ENCODE measurements around the gene PTPN22.

Gene PTPN22

GRCh38 chr1:113800487-113800886, 71.0 kb downstream of the PTPN22 start:
- H4K8ac ChIP-seq (ENCODE audit: low read depth, low read length): no peak overlapping the region
- no peak for DNase-seq (ENCODE audit: low spot score)
- no peak overlapping the region for H3K4ac ChIP-seq (ENCODE audit: low read length)
- no peak overlapping the region for H2BK15ac ChIP-seq (ENCODE audit: low read length)
- no CpG with 5 or more reads among the region's 3 CpGs for WGBS, 2 donors (ENCODE audit: extremely low coverage in 2 of 2, insufficient read length in 2 of 2, insufficient replicate concordance in 1 of 2)
- no peaks in the 10 kb centered on the region for H3K4me1 ChIP-seq (ENCODE audit: control insufficient read depth in 2 of 2, insufficient read depth in 1 of 2, low read depth in 1 of 2, low read length in 2 of 2)
- no peak overlapping the region for H2BK5ac ChIP-seq (ENCODE audit: low read length)
- H3K14ac ChIP-seq (ENCODE audit: low read length): no peak overlapping the region
- H3K9me3 ChIP-seq (replicated peaks in 1 of 2; ENCODE audit: control insufficient read depth in 2 of 2, insufficient read depth in 1 of 2, low read depth in 1 of 2, low read length in 2 of 2): peaks cover 0 to 20% of the 10 kb centered on the region in 2 donors
- no peak overlapping the region for H2AK5ac ChIP-seq (ENCODE audit: low read depth, low read length)
- H3K27me3 ChIP-seq (ENCODE audit: control insufficient read depth in 3 of 3, insufficient read depth in 3 of 3, low read depth in 1 of 3, low read length in 3 of 3): no peaks in the 10 kb centered on the region
- no peak overlapping the region for H2AFZ ChIP-seq (ENCODE audit: low read length)
- H3K18ac ChIP-seq (ENCODE audit: low read length): no peak overlapping the region
- no peaks in the 10 kb centered on the region for H3K79me1 ChIP-seq (ENCODE audit: low read depth, low read length)
- H3K4me3 ChIP-seq (ENCODE audit: low read length in 2 of 2): no peak overlapping the region
- H3K36me3 ChIP-seq (replicated peaks in 1 of 2; ENCODE audit: control insufficient read depth in 2 of 2, insufficient read depth in 2 of 2, low read length in 2 of 2): peaks cover 5 to 35% of the 10 kb centered on the region in 2 donors
- H3K23ac ChIP-seq (ENCODE audit: low read depth, low read length, poor library complexity): no peak overlapping the region
- no peak overlapping the region for H4K91ac ChIP-seq (ENCODE audit: low read depth, low read length, poor library complexity)
- H3K27ac ChIP-seq (replicated peaks; ENCODE audit: low read length): no peak overlapping the region
- H2BK120ac ChIP-seq (ENCODE audit: low read depth, low read length): no peak overlapping the region
- H3K9ac ChIP-seq (ENCODE audit: low read depth, low read length, poor library complexity): no peak overlapping the region
- no peak overlapping the region for H2BK12ac ChIP-seq (ENCODE audit: low read length)
- no peak overlapping the region for H3K4me2 ChIP-seq (ENCODE audit: insufficient read depth, low read length, poor library complexity, severe bottlenecking)

DNA sequence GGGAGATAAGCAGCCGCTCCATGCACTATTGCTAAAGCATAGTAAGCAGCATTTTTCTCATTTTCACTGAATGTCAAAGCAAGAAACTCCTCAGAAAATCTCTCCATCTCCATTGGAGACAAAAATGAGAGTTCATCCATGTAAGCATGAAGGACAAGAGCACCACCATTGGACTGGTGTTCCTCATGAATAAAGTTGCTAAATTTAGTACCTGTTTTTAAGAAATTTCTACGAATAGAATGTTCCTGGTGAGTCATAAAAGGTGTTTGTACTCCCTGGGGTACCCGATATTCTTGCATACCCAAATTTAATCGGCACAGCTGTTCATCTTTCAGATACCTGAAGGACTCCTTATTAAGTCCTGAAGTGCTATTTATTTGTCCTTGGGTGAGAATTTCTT, 74.0 kb downstream of the PTPN22 start:
- H3K36me3 ChIP-seq (replicated peaks in 1 of 2; ENCODE audit: control insufficient read depth in 2 of 2, insufficient read depth in 2 of 2, low read length in 2 of 2): peaks cover 8 to 57% of the 10 kb centered on the region in 2 donors
- H3K14ac ChIP-seq (ENCODE audit: low read length): no peak overlapping the region
- H3K23ac ChIP-seq (ENCODE audit: low read depth, low read length, poor library complexity): no peak overlapping the region
- no peaks in the 10 kb centered on the region for H3K79me1 ChIP-seq (ENCODE audit: low read depth, low read length)
- H3K4ac ChIP-seq (ENCODE audit: low read length): no peak overlapping the region
- no peaks in the 10 kb centered on the region for H3K9me3 ChIP-seq (replicated peaks in 1 of 2; ENCODE audit: control insufficient read depth in 2 of 2, insufficient read depth in 1 of 2, low read depth in 1 of 2, low read length in 2 of 2)
- H3K4me1 ChIP-seq (ENCODE audit: control insufficient read depth in 2 of 2, insufficient read depth in 1 of 2, low read depth in 1 of 2, low read length in 2 of 2): no peaks in the 10 kb centered on the region
- H4K8ac ChIP-seq (ENCODE audit: low read depth, low read length): no peak overlapping the region
- WGBS, 2 donors (ENCODE audit: extremely low coverage in 2 of 2, insufficient read length in 2 of 2, insufficient replicate concordance in 1 of 2): no CpG with 5 or more reads among the region's 4 CpGs
- no peak overlapping the region for H2BK5ac ChIP-seq (ENCODE audit: low read length)
- no peak overlapping the region for H3K9ac ChIP-seq (ENCODE audit: low read depth, low read length, poor library complexity)
- H2AK5ac ChIP-seq (ENCODE audit: low read depth, low read length): no peak overlapping the region
- H2BK15ac ChIP-seq (ENCODE audit: low read length): no peak overlapping the region
- DNase-seq (ENCODE audit: low spot score): no peak
- H3K27me3 ChIP-seq (ENCODE audit: control insufficient read depth in 3 of 3, insufficient read depth in 3 of 3, low read depth in 1 of 3, low read length in 3 of 3): no peaks in the 10 kb centered on the region
- H2BK12ac ChIP-seq (ENCODE audit: low read length): no peak overlapping the region
- no peak overlapping the region for H4K91ac ChIP-seq (ENCODE audit: low read depth, low read length, poor library complexity)
- no peak overlapping the region for H2BK120ac ChIP-seq (ENCODE audit: low read depth, low read length)
- H3K4me2 ChIP-seq (ENCODE audit: insufficient read depth, low read length, poor library complexity, severe bottlenecking): no peak overlapping the region
- no peak overlapping the region for H3K4me3 ChIP-seq (ENCODE audit: low read length in 2 of 2)
- H3K27ac ChIP-seq (replicated peaks; ENCODE audit: low read length): no peak overlapping the region
- no peak overlapping the region for H2AFZ ChIP-seq (ENCODE audit: low read length)
- no peak overlapping the region for H3K18ac ChIP-seq (ENCODE audit: low read length)

DNA sequence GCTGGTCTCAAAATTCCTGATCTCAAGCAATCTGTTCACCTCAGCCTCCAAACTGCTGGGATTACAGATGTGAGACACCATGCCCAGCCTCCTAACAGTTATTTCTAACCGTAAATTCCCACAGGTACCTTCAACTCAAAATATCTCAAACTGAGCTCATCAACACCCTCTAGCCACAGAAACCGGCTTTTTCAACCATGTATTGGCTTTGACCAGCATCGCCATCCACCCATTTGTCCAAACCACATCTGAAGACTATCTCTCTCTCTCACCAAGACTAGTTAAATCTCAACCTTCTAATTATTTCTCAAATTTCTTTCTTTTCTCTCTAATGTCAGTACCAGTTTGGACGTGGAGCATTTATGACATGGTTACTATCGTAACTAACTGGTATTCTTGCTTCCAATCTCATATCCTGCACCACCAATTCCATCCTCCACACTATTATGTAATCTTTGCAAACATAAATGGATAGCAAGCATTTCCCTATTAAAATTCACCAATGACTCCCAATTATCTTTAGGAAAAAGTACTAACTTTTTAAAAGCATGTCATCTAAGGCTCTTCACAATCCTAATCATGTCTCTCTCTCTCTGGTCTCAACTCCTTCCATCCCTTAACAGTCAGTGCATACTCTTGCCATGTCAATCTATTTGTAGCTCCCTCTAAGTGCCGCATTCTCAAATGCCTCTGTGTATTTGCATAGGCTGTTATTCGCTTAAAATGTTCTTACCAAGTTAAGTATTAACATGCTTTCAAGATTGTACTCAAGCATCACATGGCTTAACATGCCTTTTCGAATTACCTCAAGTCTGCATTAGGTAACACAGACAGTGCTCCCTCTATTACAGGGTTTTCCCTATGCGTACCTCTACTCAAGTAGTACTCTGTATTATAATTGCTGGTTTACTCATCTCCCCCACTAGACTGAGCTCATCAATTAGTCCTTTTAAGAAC, 77.4 kb downstream of the PTPN22 start:
- Histone ChIP-seq H3K14ac (ENCODE audit: low read length) (no peak overlapping the region), H3K9ac (ENCODE audit: low read depth, low read length, poor library complexity) (no peak overlapping the region), H4K91ac (ENCODE audit: low read depth, low read length, poor library complexity) (no peak overlapping the region), H4K8ac (ENCODE audit: low read depth, low read length) (no peak overlapping the region), H3K79me1 (ENCODE audit: low read depth, low read length) (no peaks in the 10 kb centered on the region), H2AK5ac (ENCODE audit: low read depth, low read length) (no peak overlapping the region), H3K4me2 (ENCODE audit: insufficient read depth, low read length, poor library complexity, severe bottlenecking) (no peak overlapping the region), H2AFZ (ENCODE audit: low read length) (no peak overlapping the region), H3K9me3 (replicated peaks in 1 of 2; ENCODE audit: control insufficient read depth in 2 of 2, insufficient read depth in 1 of 2, low read depth in 1 of 2, low read length in 2 of 2) (peaks cover 0 to 3% of the 10 kb centered on the region in 2 donors), H3K4me1 (ENCODE audit: control insufficient read depth in 2 of 2, insufficient read depth in 1 of 2, low read depth in 1 of 2, low read length in 2 of 2) (peaks cover 0 to under 1% of the 10 kb centered on the region in 2 donors), H3K18ac (ENCODE audit: low read length) (no peak overlapping the region), H2BK5ac (ENCODE audit: low read length) (no peak overlapping the region), H3K23ac (ENCODE audit: low read depth, low read length, poor library complexity) (no peak overlapping the region), H2BK120ac (ENCODE audit: low read depth, low read length) (no peak overlapping the region), H2BK15ac (ENCODE audit: low read length) (no peak overlapping the region), H3K36me3 (replicated peaks in 1 of 2; ENCODE audit: control insufficient read depth in 2 of 2, insufficient read depth in 2 of 2, low read length in 2 of 2) (peaks cover 8 to 76% of the 10 kb centered on the region in 2 donors), H2BK12ac (ENCODE audit: low read length) (no peak overlapping the region), H3K4me3 (ENCODE audit: low read length in 2 of 2) (no peak overlapping the region), H3K4ac (ENCODE audit: low read length) (no peak overlapping the region), H3K27ac (replicated peaks; ENCODE audit: low read length) (no peak overlapping the region), H3K27me3 (ENCODE audit: control insufficient read depth in 3 of 3, insufficient read depth in 3 of 3, low read depth in 1 of 3, low read length in 3 of 3) (no peaks in the 10 kb centered on the region)
- no CpG with 5 or more reads among the region's 9 CpGs for WGBS, 2 donors (ENCODE audit: extremely low coverage in 2 of 2, insufficient read length in 2 of 2, insufficient replicate concordance in 1 of 2)
- no peak for DNase-seq (ENCODE audit: low spot score)

- H4K8ac ChIP-seq (ENCODE audit: low read depth, low read length): no peak overlapping the region
- no peaks in the 10 kb centered on the region for H3K27me3 ChIP-seq (ENCODE audit: control insufficient read depth in 3 of 3, insufficient read depth in 3 of 3, low read depth in 1 of 3, low read length in 3 of 3)
- no peak overlapping the region for H3K23ac ChIP-seq (ENCODE audit: low read depth, low read length, poor library complexity)
- DNase-seq (ENCODE audit: low spot score): no peak
- no peak overlapping the region for H2BK120ac ChIP-seq (ENCODE audit: low read depth, low read length)
- H3K27ac ChIP-seq (replicated peaks; ENCODE audit: low read length): no peak overlapping the region
- H2AK5ac ChIP-seq (ENCODE audit: low read depth, low read length): no peak overlapping the region
- no peak overlapping the region for H3K4ac ChIP-seq (ENCODE audit: low read length)
- H2BK5ac ChIP-seq (ENCODE audit: low read length): no peak overlapping the region
- H3K18ac ChIP-seq (ENCODE audit: low read length): no peak overlapping the region
- peaks cover 8 to 81% of the 10 kb centered on the region in 2 donors for H3K36me3 ChIP-seq (replicated peaks in 1 of 2; ENCODE audit: control insufficient read depth in 2 of 2, insufficient read depth in 2 of 2, low read length in 2 of 2)
- H3K9me3 ChIP-seq (replicated peaks in 1 of 2; ENCODE audit: control insufficient read depth in 2 of 2, insufficient read depth in 1 of 2, low read depth in 1 of 2, low read length in 2 of 2): peaks cover 0 to 8% of the 10 kb centered on the region in 2 donors
- H3K4me2 ChIP-seq (ENCODE audit: insufficient read depth, low read length, poor library complexity, severe bottlenecking): no peak overlapping the region
- no peak overlapping the region for H2BK12ac ChIP-seq (ENCODE audit: low read length)
- H3K9ac ChIP-seq (ENCODE audit: low read depth, low read length, poor library complexity): no peak overlapping the region
- no peaks in the 10 kb centered on the region for H3K79me1 ChIP-seq (ENCODE audit: low read depth, low read length)
- no peak overlapping the region for H3K4me3 ChIP-seq (ENCODE audit: low read length in 2 of 2)
- H3K4me1 ChIP-seq (ENCODE audit: control insufficient read depth in 2 of 2, insufficient read depth in 1 of 2, low read depth in 1 of 2, low read length in 2 of 2): peaks cover 0 to 1% of the 10 kb centered on the region in 2 donors
- H3K14ac ChIP-seq (ENCODE audit: low read length): no peak overlapping the region
- no peak overlapping the region for H4K91ac ChIP-seq (ENCODE audit: low read depth, low read length, poor library complexity)
- no peak overlapping the region for H2AFZ ChIP-seq (ENCODE audit: low read length)
- no peak overlapping the region for H2BK15ac ChIP-seq (ENCODE audit: low read length)
- WGBS, 2 donors (ENCODE audit: extremely low coverage in 2 of 2, insufficient read length in 2 of 2, insufficient replicate concordance in 1 of 2): no CpG with 5 or more reads among the region's 1 CpG
Observed at GRCh38 chr1:113792986-113793385, 78.5 kb downstream of the PTPN22 start.

All from neuronal stem cell (in vitro differentiated cells).